PC-9 (cell line): Measurements from ENCODE around the gene KRT36. TPM values are rescaled to one million over a fixed set of nuclear protein-coding genes. Genes with fewer than 3 reads are reported as not detected.

Experiments
- BruUV-seq: library from RNA; stranded (reverse); fragments of 400-500 nt; replicated peaks from 2 replicates; lab custom pipeline; 2021; lab: Mats Ljungman, UMichigan
- CTCF ChIA-PET: fragments of 300-600 bp; sonication (Branson Sonifier 250); formaldehyde crosslinking; loops from one replicate; lab custom pipeline; 2022; ENCODE audit warnings: antibody characterized with exemption; lab: Charles Lee
- POLR2A ChIA-PET: fragments of 300-600 bp; sonication (Branson Sonifier 250); formaldehyde crosslinking; loops from one replicate; lab custom pipeline; 2022; ENCODE audit warnings: antibody characterized with exemption; ENCODE audit not compliant: unreplicated experiment; lab: Charles Lee
- DNase-seq, 2 experiments: peaks; one replicate each; pipeline versions ENCODE4 v3.0.0 to v3.0.0-alpha.2; 2015 to 2022; ENCODE audit warnings: mixed read lengths in 1 of 2
- H2AFZ ChIP-seq: fragments of 200-600 bp; sonication (generic); 2 replicates; pipeline ENCODE4 v1.8.1; 2017; ENCODE audit warnings: antibody characterized with exemption
- H3F3A ChIP-seq: fragments of 200-600 bp; sonication (generic); 2 replicates; pipeline ENCODE4 v1.8.1; 2017; ENCODE audit warnings: antibody characterized with exemption, mild to moderate bottlenecking, low read depth; ENCODE audit not compliant: insufficient read depth
- H3K27ac ChIP-seq: fragments of 200-600 bp; sonication (generic); 2 replicates; pipeline ENCODE4 v1.6.1; 2016; ENCODE audit warnings: mixed run types
- H3K27me3 ChIP-seq: fragments of 200-600 bp; sonication (generic); 2 replicates; pipeline ENCODE4 v1.6.1; 2016; ENCODE audit warnings: low read depth, mixed run types; ENCODE audit not compliant: insufficient read depth
- H3K36me3 ChIP-seq: fragments of 200-600 bp; sonication (generic); 2 replicates; pipeline ENCODE4 v1.6.1; 2016; ENCODE audit warnings: low read depth, mixed run types
- H3K4me1 ChIP-seq: fragments of 200-600 bp; sonication (generic); replicated peaks from 2 replicates; pipeline ENCODE4 v1.6.1; 2016; ENCODE audit warnings: mixed run types; ENCODE audit not compliant: insufficient read depth
- H3K4me2 ChIP-seq: fragments of 200-600 bp; sonication (generic); 2 replicates; pipeline ENCODE4 v1.6.1; 2017; ENCODE audit warnings: mixed run types
- H3K4me3 ChIP-seq: fragments of 200-600 bp; sonication (generic); 2 replicates; pipeline ENCODE4 v1.6.1; 2016; ENCODE audit warnings: mixed run types
- H3K79me2 ChIP-seq: fragments of 200-600 bp; sonication (generic); 2 replicates; pipeline ENCODE4 v1.6.1; 2017; ENCODE audit warnings: low read depth, mixed run types
- H3K9me2 ChIP-seq: fragments of 200-600 bp; sonication (generic); 2 replicates; pipeline ENCODE4 v1.8.1; 2017; ENCODE audit warnings: mild to moderate bottlenecking; ENCODE audit not compliant: insufficient read depth
- H3K9me3 ChIP-seq: fragments of 200-600 bp; sonication (generic); 2 replicates; pipeline ENCODE4 v1.8.1; 2016; ENCODE audit warnings: low read depth; ENCODE audit not compliant: insufficient read depth
- H4K20me1 ChIP-seq: fragments of 200-600 bp; sonication (generic); 2 replicates; pipeline ENCODE4 v1.8.1; 2017; ENCODE audit not compliant: insufficient read depth
- EZH2 ChIP-seq: fragments of 200-600 bp; sonication (generic); IDR thresholded peaks from 2 replicates; pipeline ENCODE4 v1.8.0; 2017; ENCODE audit warnings: antibody characterized with exemption, low read depth
- intact Hi-C: fragments of 100-400 bp; cut with micrococcal nuclease; formaldehyde crosslinking; loops from one replicate; pipeline ENCODE4 v1.10.0; 2022; ENCODE audit not compliant: unreplicated experiment
- total RNA-seq: library from RNA; stranded (reverse); gene quantifications from 2 replicates; pipeline ENCODE4 v1.2.3, GENCODE V29; 2021
- TF ChIP-seq, protein P1 (sequence below): fragments of 200-600 bp; sonication (generic); conservative IDR thresholded peaks from 2 replicates; pipeline ENCODE4 v1.6.1; 2017; ENCODE audit warnings: mixed run types, antibody characterized with exemption, mild to moderate bottlenecking, moderate library complexity

KRT36 gene
- total RNA-seq, 1 experiment from 2014 or later = not detected

DNA sequence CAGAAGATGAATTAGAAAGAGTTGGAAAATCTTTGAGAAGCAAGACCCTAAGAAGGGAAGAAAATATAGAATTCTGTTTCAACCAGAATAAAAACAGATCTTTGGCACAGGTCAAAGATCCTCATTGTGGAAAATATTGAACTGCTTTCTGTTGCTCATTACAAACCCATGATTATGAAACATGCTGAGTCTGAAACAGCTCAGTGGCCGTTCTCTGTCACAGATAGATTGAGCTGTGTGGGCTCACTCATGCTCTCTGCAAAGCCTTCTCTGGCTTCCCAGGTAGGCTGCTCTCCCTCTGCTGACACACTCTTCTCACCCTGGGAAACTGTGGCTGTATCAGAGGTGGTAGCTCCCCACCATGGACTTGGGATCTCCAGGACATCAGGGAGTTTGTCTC, 45.5 kb downstream of the KRT36 start:
- H3K36me3 ChIP-seq = no peaks in the 10 kb centered on the region
- intact Hi-C loops = no loop called here
- no peaks in the 10 kb centered on the region for H4K20me1 ChIP-seq
- no peaks in the 10 kb centered on the region for H3K9me2 ChIP-seq
- H3K27ac ChIP-seq = no peak overlapping the region
- H3K4me1 ChIP-seq = 0 out of 2 replicates have a peak, but pooled peaks cover 7% of the 10 kb centered on the region
- no peak overlapping the region for H3K4me3 ChIP-seq
- no peaks in the 10 kb centered on the region for H3K79me2 ChIP-seq
- H3K27me3 ChIP-seq = no peaks in the 10 kb centered on the region
- TF ChIP-seq, protein P1, sequence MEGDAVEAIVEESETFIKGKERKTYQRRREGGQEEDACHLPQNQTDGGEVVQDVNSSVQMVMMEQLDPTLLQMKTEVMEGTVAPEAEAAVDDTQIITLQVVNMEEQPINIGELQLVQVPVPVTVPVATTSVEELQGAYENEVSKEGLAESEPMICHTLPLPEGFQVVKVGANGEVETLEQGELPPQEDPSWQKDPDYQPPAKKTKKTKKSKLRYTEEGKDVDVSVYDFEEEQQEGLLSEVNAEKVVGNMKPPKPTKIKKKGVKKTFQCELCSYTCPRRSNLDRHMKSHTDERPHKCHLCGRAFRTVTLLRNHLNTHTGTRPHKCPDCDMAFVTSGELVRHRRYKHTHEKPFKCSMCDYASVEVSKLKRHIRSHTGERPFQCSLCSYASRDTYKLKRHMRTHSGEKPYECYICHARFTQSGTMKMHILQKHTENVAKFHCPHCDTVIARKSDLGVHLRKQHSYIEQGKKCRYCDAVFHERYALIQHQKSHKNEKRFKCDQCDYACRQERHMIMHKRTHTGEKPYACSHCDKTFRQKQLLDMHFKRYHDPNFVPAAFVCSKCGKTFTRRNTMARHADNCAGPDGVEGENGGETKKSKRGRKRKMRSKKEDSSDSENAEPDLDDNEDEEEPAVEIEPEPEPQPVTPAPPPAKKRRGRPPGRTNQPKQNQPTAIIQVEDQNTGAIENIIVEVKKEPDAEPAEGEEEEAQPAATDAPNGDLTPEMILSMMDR = no peak
- TF ChIP-seq EZH2 = no peak
- no peaks in the 10 kb centered on the region for H3F3A ChIP-seq
- no peak overlapping the region for H3K4me2 ChIP-seq
- H3K9me3 ChIP-seq = peaks cover 8% of the 10 kb centered on the region; the same call in 1 of the 2 replicates
- ChIA-PET POLR2A (no interaction called here), CTCF (interaction anchor here (0.5 kb wide), 1 partner anchor 968 kb away, joined by 3 read pairs; no protein-coding TSS in a partner anchor)
- no TSS peak for BruUV-seq
- no peak for DNase-seq
- H2AFZ ChIP-seq = no peak overlapping the region

DNA sequence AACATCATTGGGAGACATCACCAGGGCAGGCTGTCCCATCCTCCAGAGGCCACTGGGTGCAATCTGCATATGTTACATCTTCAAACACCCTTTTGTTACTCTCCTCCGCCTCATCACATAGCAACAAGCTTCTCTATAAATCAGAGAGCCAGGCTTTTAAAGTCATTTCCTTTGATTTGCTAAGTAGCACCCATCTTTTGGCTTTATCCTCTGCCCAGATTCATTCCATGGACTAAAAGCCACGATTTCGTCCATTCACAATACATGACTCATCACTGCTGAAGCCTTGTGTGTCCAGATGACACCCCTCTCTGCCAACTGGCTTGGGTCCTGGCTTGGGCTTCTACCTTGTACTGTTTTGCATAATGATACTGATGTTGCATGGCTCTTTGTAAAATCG, 47.0 kb downstream of the KRT36 start:
- Histone ChIP-seq H3K79me2 (no peaks in the 10 kb centered on the region), H3K36me3 (no peaks in the 10 kb centered on the region), H3K9me3 (peaks cover 8% of the 10 kb centered on the region; the same call in 1 of the 2 replicates), H3K4me2 (no peak overlapping the region), H2AFZ (no peak overlapping the region), H4K20me1 (no peaks in the 10 kb centered on the region), H3F3A (no peaks in the 10 kb centered on the region), H3K4me1 (0 out of 2 replicates have a peak, but pooled peaks cover 9% of the 10 kb centered on the region), H3K27me3 (no peaks in the 10 kb centered on the region), H3K9me2 (no peaks in the 10 kb centered on the region), H3K4me3 (no peak overlapping the region), H3K27ac (no peak overlapping the region)
- POLR2A ChIA-PET = interaction anchor here (0.7 kb wide), 1 partner anchor 25 kb away, joined by 4 read pairs; no protein-coding TSS in a partner anchor
- CTCF ChIA-PET = no interaction called here
- no peak for TF ChIP-seq EZH2
- TF ChIP-seq, protein P1 = no peak
- DNase-seq = no peak
- BruUV-seq = no TSS peak
- intact Hi-C loops = no loop called here

DNA sequence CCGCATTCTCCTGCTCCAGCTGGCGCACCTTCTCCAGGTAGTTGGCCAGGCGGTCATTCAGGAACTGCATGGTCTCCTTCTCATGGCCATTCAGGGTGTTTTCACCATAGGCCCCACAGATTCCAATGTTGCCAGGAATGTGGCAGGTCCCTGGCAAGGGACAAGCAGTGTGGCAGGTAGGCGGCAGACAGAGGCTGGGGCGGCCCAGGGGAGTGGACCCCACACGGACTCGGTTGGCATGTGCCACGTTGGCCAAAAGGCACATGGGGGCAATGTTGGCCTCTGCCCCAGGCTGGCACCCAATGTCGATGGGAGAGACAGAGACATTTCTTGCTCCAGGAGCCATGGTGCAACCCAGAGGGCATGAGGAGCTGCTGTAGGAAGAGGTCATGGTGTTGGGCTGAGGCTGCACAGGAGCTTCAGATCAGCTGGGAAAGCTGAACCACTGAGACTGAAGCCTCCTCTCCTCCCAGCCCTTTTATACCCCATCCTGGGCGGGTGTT, 49.1 kb downstream of the KRT36 start, which contains the start of gene KRT38:
TSS of gene KRT38 (minus strand) at position 453 of the 503 bp plus-strand sequence. CDS start at position 391, 62 bp downstream.
- intact Hi-C loops = no loop called here
- DNase-seq = no peak
- no TSS peak for BruUV-seq

More for the DNA sequence above, 49.1 kb downstream of the KRT36 start, which contains the start of gene KRT38:
- H3F3A ChIP-seq = no peaks in the 10 kb centered on the region
- no peaks in the 10 kb centered on the region for H3K79me2 ChIP-seq
- no peaks in the 10 kb centered on the region for H3K36me3 ChIP-seq
- H3K27me3 ChIP-seq = no peaks in the 10 kb centered on the region
- H3K9me2 ChIP-seq = no peaks in the 10 kb centered on the region
- H3K9me3 ChIP-seq = peaks cover 8% of the 10 kb centered on the region; the same call in 1 of the 2 replicates
- H4K20me1 ChIP-seq = no peaks in the 10 kb centered on the region
- no peak for TF ChIP-seq EZH2
- TF ChIP-seq, protein P1 = no peak
- no peak within 1 kb of the TSS for H2AFZ ChIP-seq
- CTCF ChIA-PET = no interaction called here
- POLR2A ChIA-PET = no interaction called here
- no peak within 1 kb of the TSS for H3K27ac ChIP-seq
- no peak within 1 kb of the TSS for H3K4me3 ChIP-seq
- H3K4me2 ChIP-seq = no peak within 1 kb of the TSS
- 0 out of 2 replicates have a peak, but pooled peaks cover 9% of the 10 kb centered on the region for H3K4me1 ChIP-seq
